Activated CD8-positive, alpha-beta memory T cell treated with anti-CD3 and anti-CD28 coated beads for 48 hours (primary cell): ENCODE measurements around the gene RUBCNL.
"Not testable (repeated sequence)": the region's sequence is repeated elsewhere in the genome, so short reads cannot be mapped to it uniquely, and the experiment has no call there.

Source experiments
- DNase-seq, 3 experiments: peaks; one replicate each; pipeline ENCODE4 v3.0.0-alpha.2; 2020; ENCODE audit warnings: low read depth in 2 of 3, low spot score in 2 of 3

RUBCNL gene

GRCh38 chr13:46377554-46377953, 9.5 kb downstream of the RUBCNL start:
- DNase-seq = no peak

DNA sequence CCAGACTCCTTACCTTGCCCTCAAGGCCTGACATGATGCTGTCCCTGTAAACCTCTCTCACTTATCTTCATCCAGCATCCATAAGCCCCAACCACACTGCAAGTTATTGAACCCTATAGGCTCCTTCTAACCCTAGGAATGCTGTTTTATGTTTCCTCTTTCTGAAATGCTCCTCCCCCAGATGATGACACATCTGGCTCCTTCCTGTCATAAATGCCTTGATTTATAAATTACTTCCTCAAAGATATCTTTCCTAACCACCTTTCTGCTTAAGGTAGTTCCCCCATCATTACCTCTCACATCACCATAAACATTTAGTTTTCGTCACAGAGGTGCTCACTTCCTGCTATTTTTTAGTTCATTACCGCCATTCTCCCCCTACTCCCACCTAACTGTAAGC, 12.3 kb downstream of the RUBCNL start:
- DNase-seq = no peak

GRCh38 chr13:46373623-46374022, 13.4 kb downstream of the RUBCNL start:
- DNase-seq = no peak

GRCh38 chr13:46372938-46373337, 14.1 kb downstream of the RUBCNL start:
- DNase-seq = not testable (repeated sequence)

DNA sequence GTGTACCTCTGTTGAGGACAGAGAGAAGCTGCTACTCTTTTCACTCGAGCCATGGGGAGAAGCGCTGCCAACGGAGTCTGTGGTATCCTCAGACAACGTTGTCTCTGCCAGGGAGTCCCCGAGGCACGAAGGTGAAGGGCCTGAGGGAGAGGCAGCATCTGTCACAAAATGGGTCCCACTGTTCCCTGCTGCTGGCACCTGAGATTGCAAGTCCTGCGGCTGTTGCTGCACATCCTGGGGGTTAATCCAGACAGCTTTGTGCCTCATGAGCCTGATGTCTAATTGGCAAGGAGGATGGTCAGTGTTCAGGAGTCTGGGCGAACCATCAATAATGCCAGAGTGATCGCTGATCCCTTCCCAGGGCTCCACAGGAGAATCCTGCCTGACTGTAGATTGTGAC, 15.0 kb downstream of the RUBCNL start:
- DNase-seq = no peak

DNA sequence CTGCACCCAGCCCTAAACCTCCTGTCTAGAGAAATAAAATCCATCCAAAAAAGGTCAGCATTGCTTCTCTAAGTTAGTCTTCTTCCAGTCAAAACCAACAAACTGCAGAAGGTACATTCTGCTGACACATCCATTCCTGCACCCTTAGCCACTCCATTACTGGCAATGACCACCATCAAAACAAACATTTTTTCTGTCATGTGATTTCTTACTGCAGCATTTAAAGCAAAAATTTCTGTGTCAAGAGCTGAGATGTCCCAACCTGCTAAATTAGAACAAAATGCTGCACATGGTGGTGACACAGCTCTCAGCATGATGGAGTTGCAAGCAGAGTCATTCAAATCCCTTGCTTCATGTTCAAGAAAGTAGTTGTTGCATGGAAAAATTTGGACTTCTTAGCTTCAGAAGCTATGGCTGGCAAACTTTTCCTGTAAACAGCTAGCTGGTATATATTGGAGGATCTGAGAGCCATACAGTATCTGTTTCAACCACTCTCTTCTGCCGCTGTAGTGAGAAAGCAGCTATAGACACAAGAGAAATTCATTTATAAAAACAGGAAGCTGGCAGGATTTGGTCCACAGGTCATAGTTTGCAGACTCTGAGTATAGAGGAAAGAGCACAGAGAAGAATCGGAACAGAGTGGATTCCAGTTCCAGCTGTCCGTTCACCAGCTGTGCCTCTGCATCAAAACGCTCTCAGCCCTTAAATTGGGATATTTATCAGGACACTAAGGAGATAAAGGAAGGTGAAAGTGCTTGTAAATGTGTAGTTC, 17.4 kb downstream of the RUBCNL start:
- no peak for DNase-seq

DNA sequence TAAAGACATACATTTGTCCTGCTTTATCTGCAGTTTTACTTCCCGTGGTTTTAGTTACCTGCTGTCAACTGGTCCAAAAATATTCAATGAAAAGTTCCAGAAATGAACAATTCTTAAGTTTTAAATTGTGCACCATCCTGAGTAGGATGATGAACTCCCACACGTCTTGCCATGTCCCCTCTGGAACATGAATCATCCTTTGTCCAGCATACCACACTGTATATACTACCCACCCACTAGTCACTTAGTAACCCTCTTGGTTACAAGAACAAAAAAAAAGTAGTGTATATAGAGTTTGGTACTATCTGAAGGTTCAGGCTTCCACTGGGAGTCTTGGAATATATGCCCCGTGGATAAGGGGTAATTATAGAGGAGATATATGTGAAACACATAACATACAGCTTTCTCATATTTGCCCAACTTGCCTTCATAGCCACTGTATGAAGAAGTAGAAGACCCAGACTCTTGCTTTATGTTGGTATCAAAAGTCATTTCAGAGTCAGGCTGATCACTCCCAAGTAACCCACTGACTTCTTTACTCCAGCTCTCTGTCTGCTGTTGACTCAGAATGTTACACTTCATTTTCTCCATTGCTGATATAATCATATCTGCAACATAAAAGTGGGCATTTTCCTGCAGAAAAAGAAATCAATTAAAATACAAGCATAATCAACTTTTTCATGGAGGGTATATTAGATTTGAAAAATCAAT, 19.3 kb downstream of the RUBCNL start:
- DNase-seq = no peak

- DNase-seq = no peak
Observed at GRCh38 chr13:46361276-46361934, 25.6 kb downstream of the RUBCNL start.

DNA sequence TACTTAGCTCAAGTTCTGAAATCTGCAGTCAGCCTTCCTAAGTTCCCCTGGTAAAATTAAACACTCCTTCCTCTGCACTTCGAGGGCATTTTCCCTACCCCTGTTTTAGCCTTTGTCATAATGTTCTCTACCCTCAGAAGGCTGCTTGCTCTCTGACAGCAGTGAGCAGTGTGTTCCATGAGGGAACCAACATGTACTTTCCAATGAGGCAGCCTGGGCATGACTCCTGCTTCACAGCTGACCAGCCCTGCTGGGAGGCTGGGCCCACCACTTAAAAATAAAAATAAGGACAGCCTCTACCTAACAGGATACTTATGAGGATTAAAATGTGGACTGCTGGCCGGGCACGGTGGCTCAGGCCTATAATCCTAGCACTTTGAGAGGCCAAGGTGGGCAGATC, 26.4 kb downstream of the RUBCNL start:
- DNase-seq = no peak

GRCh38 chr13:46359714-46360113, 27.3 kb downstream of the RUBCNL start:
- DNase-seq = no peak

DNA sequence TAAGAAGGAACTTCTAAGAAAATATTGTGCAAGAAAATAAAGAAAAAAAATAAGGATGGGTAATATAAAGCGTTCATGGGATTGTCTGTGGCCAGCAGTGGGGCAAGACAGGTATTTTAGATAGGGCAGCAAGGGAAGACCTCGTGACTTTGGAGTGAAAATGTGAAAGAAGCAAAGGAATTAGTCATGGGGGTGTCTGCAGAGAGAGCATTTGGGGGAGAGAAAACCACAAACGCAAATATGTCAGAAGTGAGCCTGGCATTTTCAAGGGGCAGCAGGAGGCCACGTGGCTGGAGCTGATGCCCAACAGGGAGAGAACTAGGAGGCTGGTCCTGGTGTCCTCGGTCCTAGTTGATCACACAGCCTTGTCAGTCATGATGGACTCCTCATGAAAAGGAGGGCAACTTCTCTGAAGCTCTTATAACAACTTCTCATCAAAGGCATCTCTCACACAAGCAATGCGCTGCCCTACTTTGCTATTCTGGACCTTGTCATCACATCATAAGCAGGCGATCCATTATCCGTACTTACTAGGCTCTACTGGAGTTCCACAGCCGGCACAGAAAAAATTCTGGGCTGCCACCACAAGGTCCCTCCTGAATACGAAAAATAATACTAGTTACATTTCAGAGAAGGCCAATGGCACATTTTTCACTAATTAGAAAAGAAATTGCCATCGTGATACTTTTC, 31.0 kb downstream of the RUBCNL start:
- no peak for DNase-seq

- no peak for DNase-seq
Observed at GRCh38 chr13:46355088-46355468, 32.0 kb downstream of the RUBCNL start.

GRCh38 chr13:46354156-46355087, 32.6 kb downstream of the RUBCNL start:
- DNase-seq = no peak

DNA sequence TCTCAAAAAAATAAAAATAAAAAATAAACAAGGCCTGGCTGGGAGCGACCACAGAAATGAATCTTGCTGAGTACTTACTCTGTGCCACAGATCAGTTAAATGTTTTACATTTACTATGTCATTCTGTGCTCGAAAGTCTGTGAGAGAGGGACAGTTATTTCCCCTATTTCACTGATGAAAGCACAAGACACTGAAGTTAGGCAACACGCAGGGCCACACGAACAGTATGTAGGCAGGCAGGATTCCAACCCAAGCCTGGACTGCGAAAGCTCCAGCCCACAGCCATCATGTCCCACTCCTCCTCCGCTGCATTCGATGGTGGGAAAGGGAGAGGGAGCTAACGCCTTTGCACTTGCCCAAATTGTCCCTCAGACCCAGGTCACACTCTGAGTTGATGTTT, 34.2 kb downstream of the RUBCNL start:
- no peak for DNase-seq

- DNase-seq = no peak
Observed at GRCh38 chr13:46350003-46350402, 37.0 kb downstream of the RUBCNL start.

DNA sequence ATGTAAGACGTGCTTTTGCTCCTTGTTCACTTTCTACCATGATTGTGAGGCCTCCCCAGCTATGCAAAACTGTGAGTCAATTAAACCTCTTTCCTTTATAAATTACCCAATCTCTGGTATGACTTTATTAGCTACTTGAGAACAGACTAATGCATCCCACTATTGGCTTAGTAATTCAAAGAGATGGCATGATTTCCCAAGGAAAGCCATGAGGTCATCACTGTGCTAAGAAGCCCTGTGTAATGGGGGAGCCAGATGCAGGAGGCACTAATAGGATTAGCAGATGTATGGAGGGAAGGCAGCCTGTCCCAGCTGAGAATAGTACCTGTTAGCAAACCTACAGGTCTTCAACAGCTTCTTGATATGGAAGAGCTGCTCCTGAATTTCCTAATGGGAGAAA, 38.1 kb downstream of the RUBCNL start:
- DNase-seq = no peak

- no peak for DNase-seq
Observed at GRCh38 chr13:46347277-46347676, 39.8 kb downstream of the RUBCNL start.

- DNase-seq = no peak
Observed at GRCh38 chr13:46345866-46346265, 41.2 kb downstream of the RUBCNL start.

DNA sequence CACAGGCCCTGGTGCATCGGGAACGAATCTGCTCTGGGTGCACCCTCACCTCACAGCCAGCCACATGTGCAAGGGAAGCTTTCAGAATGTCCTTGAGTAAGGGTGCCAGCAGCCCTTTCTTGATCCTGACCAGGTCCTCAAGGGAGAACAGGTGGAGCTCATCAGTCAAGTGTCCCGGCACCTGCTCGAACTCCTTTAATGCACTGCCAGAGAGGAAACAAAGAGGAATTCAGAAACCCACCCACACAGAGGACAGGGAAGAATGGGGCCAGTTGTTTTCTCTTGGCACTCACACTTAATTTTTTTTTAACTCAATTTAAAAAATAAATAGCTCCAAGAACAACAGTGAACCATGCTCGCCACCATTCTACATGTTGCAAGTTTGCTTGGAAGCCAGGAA, 41.7 kb downstream of the RUBCNL start:
- no peak for DNase-seq

- DNase-seq = no peak
Observed at GRCh38 chr13:46343279-46343994, 43.6 kb downstream of the RUBCNL start.
